Brain microvascular endothelial cell (primary cell): ENCODE measurements around the gene DGKE.

Experiments used
- DNase-seq: peaks from one replicate; pipeline ENCODE4 v3.0.0-alpha.2; 2020
- H3K27ac ChIP-seq: fragments of 250-450 bp; sonication (Bioruptor Pico); 2 replicates; pipeline ENCODE4 v1.5.1; 2020; ENCODE audit warnings: mild to moderate bottlenecking, moderate library complexity
- H3K27me3 ChIP-seq: fragments of 250-450 bp; sonication (Bioruptor Pico); replicated peaks from 2 replicates; pipeline ENCODE4 v1.5.1; 2020; ENCODE audit warnings: mild to moderate bottlenecking
- H3K36me3 ChIP-seq: fragments of 250-450 bp; sonication (Bioruptor Pico); replicated peaks from 2 replicates; pipeline ENCODE4 v1.5.1; 2020; ENCODE audit warnings: mild to moderate bottlenecking
- H3K4me3 ChIP-seq: 2 replicates; pipeline ENCODE4 v1.5.1; 2011; ENCODE audit warnings: low read depth, mild to moderate bottlenecking, control low read depth, low read length, moderate library complexity
- in situ Hi-C: cut with HindIII; loops from 2 replicates; pipeline ENCODE4 v1.10.0; 2017; ENCODE audit warnings: low sequenced_read_pairs, low pct_ligation_motif_present
- TF ChIP-seq, protein P1 (sequence below): IDR thresholded peaks from 2 replicates; pipeline ENCODE4 v1.5.1; 2011; ENCODE audit warnings: low read depth, mild to moderate bottlenecking, moderate library complexity, low read length, control low read depth, inconsistent platforms; ENCODE audit errors: missing control alignments

Gene DGKE

DNA sequence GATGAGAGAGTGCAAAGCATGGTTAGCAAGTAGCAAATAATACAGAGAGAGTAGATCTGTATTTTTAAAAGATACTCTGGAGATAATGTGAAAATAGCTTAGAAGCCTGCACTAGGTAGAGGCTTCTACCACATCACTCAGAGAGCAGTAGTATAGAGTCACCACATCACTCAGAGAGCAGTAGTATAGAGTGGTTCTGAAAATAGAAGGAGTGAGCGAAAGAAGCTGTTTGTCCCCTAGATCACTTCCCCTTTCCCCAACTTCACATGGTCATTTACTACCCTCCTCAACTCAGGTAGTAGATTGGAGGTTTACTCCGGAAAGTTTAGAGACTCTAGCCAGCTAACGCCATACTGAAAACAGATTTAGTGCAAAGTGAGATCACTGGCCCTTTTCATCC is 17.1 kb downstream of the DGKE start:
- H3K27me3 ChIP-seq = no peaks in the 10 kb centered on the region

DNA sequence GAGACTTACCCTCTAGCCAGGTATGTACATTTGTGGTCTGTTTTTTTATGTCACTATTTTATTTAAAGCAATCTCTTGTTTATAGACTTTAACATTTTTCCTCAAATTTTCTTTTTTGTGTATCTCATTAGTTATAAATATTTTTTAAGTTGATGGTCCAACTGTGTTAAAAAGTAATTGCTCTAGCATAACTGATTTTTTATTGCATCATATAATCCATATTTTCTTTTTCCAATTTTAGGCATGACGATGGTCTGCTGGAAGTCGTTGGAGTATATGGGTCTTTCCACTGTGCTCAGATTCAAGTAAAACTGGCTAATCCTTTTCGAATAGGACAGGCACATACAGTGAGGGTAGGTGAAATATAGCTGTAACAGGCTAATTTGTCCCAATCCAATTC is 27.9 kb downstream of the DGKE start:
- in situ Hi-C loops = no loop called here
- Histone ChIP-seq H3K36me3 (no peaks in the 10 kb centered on the region), H3K4me3 (no peak overlapping the region), H3K27me3 (no peaks in the 10 kb centered on the region), H3K27ac (no peak overlapping the region)
- TF ChIP-seq, protein P1, sequence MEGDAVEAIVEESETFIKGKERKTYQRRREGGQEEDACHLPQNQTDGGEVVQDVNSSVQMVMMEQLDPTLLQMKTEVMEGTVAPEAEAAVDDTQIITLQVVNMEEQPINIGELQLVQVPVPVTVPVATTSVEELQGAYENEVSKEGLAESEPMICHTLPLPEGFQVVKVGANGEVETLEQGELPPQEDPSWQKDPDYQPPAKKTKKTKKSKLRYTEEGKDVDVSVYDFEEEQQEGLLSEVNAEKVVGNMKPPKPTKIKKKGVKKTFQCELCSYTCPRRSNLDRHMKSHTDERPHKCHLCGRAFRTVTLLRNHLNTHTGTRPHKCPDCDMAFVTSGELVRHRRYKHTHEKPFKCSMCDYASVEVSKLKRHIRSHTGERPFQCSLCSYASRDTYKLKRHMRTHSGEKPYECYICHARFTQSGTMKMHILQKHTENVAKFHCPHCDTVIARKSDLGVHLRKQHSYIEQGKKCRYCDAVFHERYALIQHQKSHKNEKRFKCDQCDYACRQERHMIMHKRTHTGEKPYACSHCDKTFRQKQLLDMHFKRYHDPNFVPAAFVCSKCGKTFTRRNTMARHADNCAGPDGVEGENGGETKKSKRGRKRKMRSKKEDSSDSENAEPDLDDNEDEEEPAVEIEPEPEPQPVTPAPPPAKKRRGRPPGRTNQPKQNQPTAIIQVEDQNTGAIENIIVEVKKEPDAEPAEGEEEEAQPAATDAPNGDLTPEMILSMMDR = no peak
- no peak for DNase-seq

More for the DNA sequence above, 17.1 kb downstream of the DGKE start:
- no peak overlapping the region for H3K27ac ChIP-seq
- H3K4me3 ChIP-seq = no peak overlapping the region
- in situ Hi-C loops = no loop called here
- TF ChIP-seq, protein P1 = no peak
- DNase-seq = no peak
- H3K36me3 ChIP-seq = no peaks in the 10 kb centered on the region

DNA sequence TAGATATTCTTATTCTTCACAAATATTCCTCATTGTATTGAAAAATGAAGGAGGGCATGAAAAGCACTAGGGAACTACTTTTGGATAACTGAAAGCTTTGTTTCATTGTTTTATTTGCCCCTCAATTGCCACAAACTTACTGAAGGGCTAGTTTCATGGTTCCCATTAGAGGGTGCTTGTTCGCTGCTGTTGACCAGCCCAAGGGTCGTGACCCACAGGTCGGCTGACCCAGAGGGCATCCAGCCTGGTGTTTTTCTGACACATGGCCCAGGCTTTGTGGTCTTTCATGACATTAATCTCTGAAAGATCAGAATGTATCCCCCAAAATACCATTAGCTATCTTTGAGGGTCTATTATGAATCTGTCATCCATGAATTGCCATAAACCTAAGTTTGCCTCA is 30.0 kb downstream of the DGKE start:
- in situ Hi-C loops = no loop called here
- TF ChIP-seq, protein P1 = no peak
- no peak overlapping the region for H3K4me3 ChIP-seq
- no peaks in the 10 kb centered on the region for H3K27me3 ChIP-seq
- H3K36me3 ChIP-seq = no peaks in the 10 kb centered on the region
- no peak overlapping the region for H3K27ac ChIP-seq
- no peak for DNase-seq

DNA sequence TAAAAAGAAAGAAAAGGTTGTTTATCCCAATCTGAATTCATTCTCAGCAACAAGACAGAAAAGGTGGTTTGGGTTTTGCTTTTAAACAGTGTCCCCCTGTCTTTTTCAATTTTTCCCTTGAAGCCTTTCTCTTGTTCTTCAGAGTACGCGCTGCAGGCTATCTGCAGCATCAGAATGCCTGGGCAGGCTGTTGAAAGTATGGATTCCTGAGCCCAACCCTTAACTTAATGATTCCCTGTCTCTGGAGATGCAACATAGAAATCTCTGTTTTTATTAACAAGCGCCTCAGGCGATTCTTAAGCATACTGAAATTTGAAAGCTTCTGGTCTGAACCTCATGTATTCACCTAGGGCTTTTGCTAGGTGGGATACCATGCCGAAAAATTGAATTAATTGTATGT is 32.1 kb downstream of the DGKE start:
- TF ChIP-seq, protein P1 = no peak
- no peak for DNase-seq
- Histone ChIP-seq H3K36me3 (no peaks in the 10 kb centered on the region), H3K27me3 (no peaks in the 10 kb centered on the region), H3K27ac (no peak overlapping the region), H3K4me3 (no peak overlapping the region)
- in situ Hi-C loops = no loop called here

DNA sequence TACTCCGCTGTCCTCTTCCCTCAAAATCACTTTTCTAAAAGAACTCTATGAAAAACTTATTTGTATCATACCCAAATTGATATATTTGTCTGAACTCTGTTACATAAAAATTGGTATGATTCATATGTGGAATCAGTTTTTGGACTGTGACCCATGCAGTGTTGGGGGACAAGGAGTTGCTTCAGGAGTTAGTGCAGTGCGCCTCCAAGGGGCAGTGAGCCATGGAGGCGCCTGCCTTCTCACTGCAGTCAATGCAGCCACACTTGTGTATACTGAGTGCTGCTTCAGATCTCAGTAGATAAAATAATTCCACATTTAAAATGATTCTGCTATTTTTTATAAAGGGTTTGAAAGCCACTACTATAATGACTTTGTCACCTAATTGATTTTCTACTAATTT is 32.5 kb downstream of the DGKE start:
- no peak for DNase-seq
- Histone ChIP-seq H3K4me3 (no peak overlapping the region), H3K27me3 (no peaks in the 10 kb centered on the region), H3K36me3 (no peaks in the 10 kb centered on the region), H3K27ac (no peak overlapping the region)
- in situ Hi-C loops = no loop called here
- TF ChIP-seq, protein P1 = peak; percentile 22

DNA sequence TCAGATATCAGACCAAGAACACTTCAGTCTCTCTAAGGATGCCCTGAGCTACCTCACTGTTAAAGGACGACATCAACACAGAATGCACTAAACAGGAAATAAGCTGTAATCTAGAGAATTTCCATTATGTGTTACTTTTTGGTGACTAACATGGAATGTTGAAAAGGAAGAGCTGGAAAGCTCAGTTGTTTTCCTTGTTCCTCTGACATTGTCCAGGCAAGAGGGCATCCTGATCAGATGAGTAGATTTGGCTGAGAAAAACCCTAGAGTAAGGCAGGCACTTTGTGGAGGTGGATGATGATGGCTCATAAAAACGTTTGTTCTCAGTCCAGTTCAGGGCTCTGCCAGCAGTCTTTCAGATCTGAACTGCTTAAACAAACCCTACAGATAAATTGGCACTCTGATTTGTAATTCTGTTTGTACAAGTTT is 34.0 kb downstream of the DGKE start:
- TF ChIP-seq, protein P1 = no peak
- no peak overlapping the region for H3K4me3 ChIP-seq
- no peaks in the 10 kb centered on the region for H3K36me3 ChIP-seq
- no peak overlapping the region for H3K27ac ChIP-seq
- DNase-seq = no peak
- in situ Hi-C loops = no loop called here
- no peaks in the 10 kb centered on the region for H3K27me3 ChIP-seq
